IPS-NIHi11 (cell line): ENCODE results near the gene ZMYND10.

Experiments
- DNase-seq: peaks from one replicate; pipeline ENCODE4 v3.0.0; 2012; ENCODE audit warnings: mixed read lengths, low spot score

The ZMYND10 gene

GRCh38 chr3:50303013-50303815 lies 42.3 kb downstream of the ZMYND10 start, which contains the start of gene HYAL1:
Gene HYAL1, minus strand, starts transcription at chr3:50303574. Its CDS starts 618 bp downstream, at chr3:50302956.
- DNase-seq = peak; percentile 87

DNA sequence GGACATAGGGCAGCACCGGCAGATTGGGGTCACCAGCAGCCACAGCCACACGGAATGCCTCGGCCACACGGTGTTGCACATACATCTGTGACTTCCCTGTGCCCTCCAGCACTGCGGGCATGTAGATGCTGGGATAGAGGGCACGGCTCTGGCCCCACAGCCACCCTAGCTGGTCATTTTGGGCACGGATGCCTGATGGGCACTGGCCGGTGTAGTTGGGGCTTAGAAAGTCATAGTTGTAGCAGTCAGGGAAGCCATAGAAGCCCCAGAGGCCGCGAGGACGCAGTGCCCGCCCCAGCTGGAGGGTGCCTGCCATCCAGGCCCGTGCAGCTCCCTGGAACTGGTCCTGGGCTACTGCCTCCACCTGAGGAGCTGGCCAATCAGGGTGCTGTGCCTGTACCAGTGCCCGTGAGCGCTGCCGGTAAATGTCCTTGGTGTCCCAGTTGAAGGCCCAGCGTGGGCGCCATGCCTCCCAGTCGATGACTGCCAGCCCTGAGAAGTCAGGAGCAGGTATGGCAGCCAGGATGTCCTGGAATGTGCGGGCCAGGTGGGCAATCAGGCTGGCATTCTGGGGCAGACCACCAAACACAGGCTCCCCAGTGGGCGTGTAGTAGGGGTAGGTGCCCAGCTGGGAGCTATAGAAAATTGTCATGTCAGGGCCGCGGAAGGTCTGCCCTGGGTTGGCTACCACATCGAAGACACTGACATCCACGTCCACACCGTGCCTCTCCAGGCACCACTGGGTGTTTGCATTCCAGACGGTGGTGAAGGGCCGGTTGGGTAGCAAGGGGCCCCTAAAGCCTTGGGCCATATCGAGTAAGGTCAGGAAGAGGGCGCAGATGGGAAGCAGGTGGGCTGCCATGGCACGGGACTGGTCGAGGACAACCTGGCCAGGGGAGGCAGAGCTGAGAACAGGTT lies 43.2 kb downstream of the ZMYND10 start:
- no peak for DNase-seq

DNA sequence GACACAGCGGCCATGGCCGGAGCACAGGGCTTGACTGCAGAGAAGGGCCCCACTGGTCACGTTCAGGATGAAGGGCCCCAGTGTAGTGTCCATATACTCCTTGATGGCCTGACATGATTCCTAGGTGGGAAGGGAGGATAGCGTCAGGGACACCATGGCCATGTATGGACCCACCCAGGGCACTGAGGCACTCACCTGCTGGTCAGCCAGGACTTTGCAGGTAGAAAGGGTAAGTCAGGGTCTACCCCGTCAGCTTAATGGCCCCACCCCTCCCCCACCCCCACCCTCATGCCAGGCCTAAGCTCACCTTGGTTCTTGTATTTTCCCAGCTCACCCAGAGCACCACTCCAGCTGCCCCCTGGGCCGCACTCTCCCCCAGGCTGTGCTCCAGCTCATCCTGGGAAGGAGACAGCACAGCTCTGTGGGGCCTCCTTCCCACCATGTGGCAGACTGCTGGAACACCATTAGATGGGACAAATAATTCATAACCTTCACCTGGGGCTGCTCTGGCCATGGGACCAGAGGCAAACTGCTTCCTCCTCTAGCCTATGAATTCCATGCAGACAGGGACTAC lies 44.8 kb downstream of the ZMYND10 start:
- no peak for DNase-seq

- DNase-seq = no peak
Observed at GRCh38 chr3:50299929-50300680, 45.4 kb downstream of the ZMYND10 start.

DNA sequence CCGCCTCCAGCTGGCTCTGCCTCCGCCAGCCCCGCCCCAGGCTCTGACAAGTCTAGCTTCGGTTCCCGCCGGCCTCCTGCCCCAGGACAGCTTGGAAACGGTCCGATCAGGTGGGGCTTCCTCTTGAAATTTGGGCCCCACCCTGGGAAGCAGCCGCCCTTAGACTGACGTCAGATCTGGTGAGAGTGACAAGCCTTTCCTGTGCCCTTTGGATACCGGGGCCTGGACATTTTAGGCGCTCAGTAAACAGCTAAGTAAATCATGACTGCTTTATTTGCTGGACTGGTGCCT lies 45.9 kb downstream of the ZMYND10 start:
- no peak for DNase-seq

- DNase-seq = peak; percentile 94
Observed at GRCh38 chr3:50298836-50299637, 46.5 kb downstream of the ZMYND10 start, which contains the start of the genes HYAL3 and NAA80. Gene HYAL3, minus strand, starts transcription at chr3:50299405. Its CDS starts 3,803 bp downstream, at chr3:50295602. Gene NAA80, minus strand, starts transcription at chr3:50299405. Its CDS starts 1,942 bp downstream, at chr3:50297463.

GRCh38 chr3:50297896-50298725 lies 47.4 kb downstream of the ZMYND10 start:
- no peak for DNase-seq

- no peak for DNase-seq
Observed at GRCh38 chr3:50297384-50297775, 48.2 kb downstream of the ZMYND10 start.

GRCh38 chr3:50296721-50297383 lies 48.7 kb downstream of the ZMYND10 start:
- DNase-seq = no peak

DNA sequence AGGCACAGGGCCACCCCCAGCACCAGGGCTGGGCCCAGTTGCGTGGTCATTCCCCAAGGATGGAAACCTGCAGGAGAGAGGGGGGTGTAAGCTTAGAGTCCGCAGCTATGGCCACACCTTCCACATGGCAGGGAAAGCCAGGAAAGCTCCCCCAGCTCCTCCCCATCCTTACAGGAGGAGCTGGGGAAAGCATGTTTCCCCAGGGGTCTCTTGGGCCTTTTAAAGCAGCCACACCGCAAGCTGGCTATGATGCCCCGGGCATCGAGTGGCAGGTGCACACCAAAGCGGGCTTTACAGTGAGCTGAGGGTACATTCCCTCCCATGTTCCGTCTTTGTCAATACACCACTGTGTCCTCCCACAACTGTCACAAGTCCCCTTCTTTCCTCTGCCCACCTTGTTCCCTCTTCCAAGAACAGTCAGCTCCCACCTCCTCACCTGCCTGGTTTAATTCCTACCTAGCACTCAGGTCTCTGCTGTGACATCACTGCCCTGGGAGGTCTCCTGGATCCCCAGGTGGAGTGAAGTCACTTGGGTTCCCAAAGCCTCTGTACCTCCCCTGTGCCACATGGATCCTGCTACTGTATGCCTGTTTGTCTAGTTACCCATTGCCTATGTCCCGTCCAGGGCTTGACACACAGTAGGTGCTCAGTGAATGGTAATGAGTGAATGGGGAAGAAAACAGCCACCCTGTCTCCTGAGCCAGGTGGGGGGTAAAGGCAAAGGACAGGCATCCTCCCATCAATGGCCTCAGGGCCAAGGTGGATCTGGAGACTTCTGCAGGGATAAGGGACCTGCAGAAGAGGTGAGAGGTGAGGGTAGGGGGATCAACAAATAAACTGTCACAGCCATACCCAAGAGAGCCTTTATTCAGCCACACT lies 49.7 kb downstream of the ZMYND10 start:
- DNase-seq = no peak

GRCh38 chr3:50294492-50295403 lies 50.8 kb downstream of the ZMYND10 start:
- no peak for DNase-seq

DNA sequence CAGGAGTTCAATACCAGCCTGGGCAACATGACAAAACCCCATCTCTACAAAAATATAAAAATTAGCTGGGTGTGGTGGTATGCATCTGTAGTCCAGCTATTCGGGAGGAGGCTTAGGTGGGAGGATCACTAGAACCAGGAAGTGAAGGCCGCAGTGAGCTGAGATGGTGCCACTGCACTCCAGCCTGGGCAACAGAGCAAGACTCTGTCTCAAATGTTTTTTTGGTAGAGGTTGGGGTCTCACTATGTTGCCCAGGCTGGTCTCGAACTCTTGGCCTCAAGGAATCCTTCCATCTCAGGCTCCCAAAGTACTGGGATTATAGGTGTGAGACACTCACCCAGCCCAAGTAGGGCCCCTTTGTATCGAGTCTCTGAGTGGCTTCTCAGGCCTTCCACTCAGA lies 51.4 kb downstream of the ZMYND10 start:
- DNase-seq = no peak

- DNase-seq = no peak
Observed at GRCh38 chr3:50293079-50293801, 52.3 kb downstream of the ZMYND10 start.

DNA sequence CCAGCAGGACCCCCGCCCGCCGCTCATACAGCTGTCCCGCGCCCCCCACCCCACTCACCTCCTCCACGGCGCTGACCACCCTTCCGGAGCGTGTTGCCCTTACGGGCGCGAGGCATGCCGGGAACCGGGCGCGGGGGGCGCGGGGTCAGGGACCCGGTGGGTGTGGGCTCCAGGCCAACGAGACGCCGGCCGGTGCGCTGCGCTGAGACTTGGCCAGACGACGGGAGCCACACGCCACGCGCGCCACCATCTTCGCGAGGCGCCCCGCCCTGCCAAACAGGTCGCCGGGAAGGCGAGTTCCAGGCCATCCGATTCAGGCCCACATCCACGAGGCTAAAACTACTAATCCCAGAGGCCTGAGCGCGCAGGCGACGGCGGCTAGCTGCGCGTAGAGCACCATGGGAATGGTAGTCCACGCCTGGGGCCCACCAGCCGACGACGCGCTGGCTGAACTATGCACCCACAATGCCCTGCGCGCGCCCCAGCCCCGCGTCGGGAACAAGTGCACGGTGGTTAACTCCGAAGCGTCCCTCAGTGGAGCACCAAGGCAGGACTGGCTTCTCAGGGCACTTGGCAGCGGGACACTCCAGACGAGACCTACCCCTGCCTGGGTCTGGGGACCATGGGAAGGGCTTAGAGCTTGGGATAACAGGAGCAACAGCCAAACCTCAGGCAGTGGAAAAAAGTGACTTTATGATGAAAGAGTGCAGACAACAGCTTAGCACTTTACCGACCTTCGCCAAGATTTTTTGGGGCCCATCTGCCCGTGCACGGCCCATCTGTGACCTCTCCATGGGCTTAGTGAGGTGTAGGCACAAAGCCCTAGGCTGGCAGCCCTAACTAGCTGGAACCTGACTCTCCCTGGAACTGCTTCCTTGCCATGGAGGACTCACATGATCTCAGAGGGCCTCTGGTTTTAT lies 53.1 kb downstream of the ZMYND10 start, which contains the start of gene IFRD2:
Gene IFRD2, minus strand, starts transcription at position 271 of the 920 bp plus-strand sequence. Its CDS starts 155 bp downstream, at position 116.
- peak; percentile 94 for DNase-seq
